ENCODE results near the gene PDZK1.
"Not testable (repeated sequence)": the region's sequence is repeated elsewhere in the genome, so short reads cannot be mapped to it uniquely, and the experiment has no call there.

The PDZK1 gene

DNA sequence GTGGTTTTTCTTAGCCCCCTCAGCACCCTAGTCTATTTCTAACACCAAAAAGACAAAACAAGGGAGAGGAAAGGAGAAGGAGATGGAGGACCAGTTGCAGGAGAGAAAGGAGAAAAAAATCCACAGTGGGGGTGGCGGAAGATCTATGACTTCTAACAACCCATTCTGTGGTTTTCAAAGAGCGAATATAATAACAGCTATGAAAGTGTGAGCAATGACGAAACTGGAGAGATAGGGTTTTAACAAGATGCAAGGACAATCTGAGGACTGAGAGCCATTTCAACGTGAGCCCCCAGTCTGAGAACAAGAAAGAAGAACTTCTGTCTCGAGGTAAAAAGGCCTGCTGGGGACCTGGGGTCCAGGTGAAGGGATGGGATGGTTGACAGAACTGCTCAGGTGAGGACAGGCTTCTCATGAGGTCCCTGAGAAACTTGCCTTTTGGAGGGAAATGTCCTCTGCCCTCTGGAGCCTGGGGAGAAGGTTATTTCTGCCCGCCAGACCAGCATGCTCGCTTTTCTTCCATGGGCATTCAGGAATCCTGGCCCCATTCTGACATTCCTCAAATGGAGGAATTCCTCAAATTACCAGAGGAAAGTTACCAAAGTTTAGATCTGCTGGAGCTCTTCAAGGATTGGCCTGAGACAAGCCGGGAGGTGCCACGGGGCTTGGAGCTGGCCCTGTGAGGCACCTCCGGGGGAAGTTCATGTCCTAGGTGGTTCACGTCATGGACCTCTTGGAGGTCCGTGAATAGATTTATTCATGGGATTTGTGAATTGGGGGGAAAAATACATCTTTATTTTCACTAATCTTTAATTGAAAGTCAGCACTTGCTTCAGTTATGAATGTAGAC lies 12.3 kb upstream of the PDZK1 start, which contains the start of gene CD160:
Gene CD160 (plus strand): TSS at position 270 of the 850 bp plus-strand sequence. CDS start 8,829 bp downstream, outside the sequence.
- ATAC-seq = no peak
- TF ChIP-seq ZNF565 (CRISPR knock-in tag; conservative IDR thresholded peaks at IDR 0.05; ENCODE audit: low read depth) (no peak), ESRRG (CRISPR knock-in tag; IDR thresholded peaks at IDR 0.05) (no peak), RARB (CRISPR knock-in tag; IDR thresholded peaks at IDR 0.05) (no peak), ISL1 (CRISPR knock-in tag; IDR thresholded peaks at IDR 0.05) (no peak), ARNTL (CRISPR knock-in tag; IDR thresholded peaks at IDR 0.05; ENCODE audit: borderline replicate concordance, low read depth) (no peak), OSR1 (CRISPR knock-in tag; IDR thresholded peaks at IDR 0.05) (no peak), GLIS3 (CRISPR knock-in tag; IDR thresholded peaks at IDR 0.05) (no peak), SNAI2 (CRISPR knock-in tag; IDR thresholded peaks at IDR 0.05) (no peak), ZNF70 (CRISPR knock-in tag; IDR thresholded peaks at IDR 0.05) (no peak), TCF4 (CRISPR knock-in tag; IDR thresholded peaks at IDR 0.05; ENCODE audit: borderline replicate concordance) (no peak)
- TF ChIP-seq, protein P1, sequence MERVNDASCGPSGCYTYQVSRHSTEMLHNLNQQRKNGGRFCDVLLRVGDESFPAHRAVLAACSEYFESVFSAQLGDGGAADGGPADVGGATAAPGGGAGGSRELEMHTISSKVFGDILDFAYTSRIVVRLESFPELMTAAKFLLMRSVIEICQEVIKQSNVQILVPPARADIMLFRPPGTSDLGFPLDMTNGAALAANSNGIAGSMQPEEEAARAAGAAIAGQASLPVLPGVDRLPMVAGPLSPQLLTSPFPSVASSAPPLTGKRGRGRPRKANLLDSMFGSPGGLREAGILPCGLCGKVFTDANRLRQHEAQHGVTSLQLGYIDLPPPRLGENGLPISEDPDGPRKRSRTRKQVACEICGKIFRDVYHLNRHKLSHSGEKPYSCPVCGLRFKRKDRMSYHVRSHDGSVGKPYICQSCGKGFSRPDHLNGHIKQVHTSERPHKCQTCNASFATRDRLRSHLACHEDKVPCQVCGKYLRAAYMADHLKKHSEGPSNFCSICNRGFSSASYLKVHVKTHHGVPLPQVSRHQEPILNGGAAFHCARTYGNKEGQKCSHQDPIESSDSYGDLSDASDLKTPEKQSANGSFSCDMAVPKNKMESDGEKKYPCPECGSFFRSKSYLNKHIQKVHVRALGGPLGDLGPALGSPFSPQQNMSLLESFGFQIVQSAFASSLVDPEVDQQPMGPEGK (CRISPR knock-in tag; IDR thresholded peaks at IDR 0.05; ENCODE audit: borderline replicate concordance) = no peak
- TF ChIP-seq, protein P2, sequence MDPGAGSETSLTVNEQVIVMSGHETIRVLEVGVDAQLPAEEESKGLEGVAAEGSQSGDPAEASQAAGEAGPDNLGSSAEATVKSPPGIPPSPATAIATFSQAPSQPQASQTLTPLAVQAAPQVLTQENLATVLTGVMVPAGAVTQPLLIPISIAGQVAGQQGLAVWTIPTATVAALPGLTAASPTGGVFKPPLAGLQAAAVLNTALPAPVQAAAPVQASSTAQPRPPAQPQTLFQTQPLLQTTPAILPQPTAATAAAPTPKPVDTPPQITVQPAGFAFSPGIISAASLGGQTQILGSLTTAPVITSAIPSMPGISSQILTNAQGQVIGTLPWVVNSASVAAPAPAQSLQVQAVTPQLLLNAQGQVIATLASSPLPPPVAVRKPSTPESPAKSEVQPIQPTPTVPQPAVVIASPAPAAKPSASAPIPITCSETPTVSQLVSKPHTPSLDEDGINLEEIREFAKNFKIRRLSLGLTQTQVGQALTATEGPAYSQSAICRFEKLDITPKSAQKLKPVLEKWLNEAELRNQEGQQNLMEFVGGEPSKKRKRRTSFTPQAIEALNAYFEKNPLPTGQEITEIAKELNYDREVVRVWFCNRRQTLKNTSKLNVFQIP (CRISPR knock-in tag; IDR thresholded peaks at IDR 0.05; ENCODE audit: borderline replicate concordance, low read depth) = no peak

DNA sequence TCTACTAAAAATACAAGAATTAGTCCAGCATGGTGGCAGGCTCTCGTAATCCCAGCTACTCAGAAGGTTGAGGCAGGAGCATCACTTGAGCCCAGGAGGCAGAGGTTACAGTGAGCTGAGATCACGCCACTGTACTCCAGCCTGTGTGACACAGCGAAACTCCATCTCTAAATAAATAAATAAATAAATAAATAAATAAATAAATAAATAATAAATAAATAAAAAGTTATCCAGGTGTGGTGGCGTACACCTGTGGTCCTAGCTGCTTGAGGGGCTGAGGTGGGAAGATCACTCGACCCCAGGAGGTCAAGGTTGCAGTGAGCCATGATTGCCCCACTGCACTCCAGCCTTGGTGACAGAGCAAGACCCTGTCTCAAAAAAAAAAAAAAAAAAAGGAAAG lies 11.3 kb upstream of the PDZK1 start:
- not testable (repeated sequence) for ATAC-seq

DNA sequence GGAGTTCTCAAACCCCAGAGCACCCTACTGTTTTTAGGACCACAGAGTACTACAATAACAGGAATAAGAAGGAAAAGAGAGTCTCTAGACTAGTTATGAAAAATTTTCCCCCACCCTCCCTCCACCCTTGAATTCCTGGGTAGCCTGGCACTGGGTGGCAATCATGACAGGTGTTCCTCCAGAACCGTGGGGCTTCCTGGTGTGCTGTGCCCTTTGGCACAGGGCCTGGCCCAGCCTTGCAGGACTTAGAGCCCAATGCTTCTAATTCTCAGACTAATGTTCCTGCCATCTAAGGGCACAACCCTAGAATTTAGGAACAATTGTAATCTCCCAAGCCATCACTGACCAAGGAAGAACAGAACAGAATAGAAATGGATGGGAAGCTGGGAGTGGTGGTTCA lies 10.7 kb upstream of the PDZK1 start:
- TF ChIP-seq RARB (CRISPR knock-in tag; IDR thresholded peaks at IDR 0.05) (no peak), ZFP3 (CRISPR knock-in tag; IDR thresholded peaks at IDR 0.05) (no peak), ZC3H10 (CRISPR knock-in tag; IDR thresholded peaks at IDR 0.05) (no peak), ZFP30 (CRISPR knock-in tag; IDR thresholded peaks at IDR 0.05) (no peak), ESRRG (CRISPR knock-in tag; IDR thresholded peaks at IDR 0.05) (no peak), SNAI2 (CRISPR knock-in tag; IDR thresholded peaks at IDR 0.05) (no peak), PPARA (CRISPR knock-in tag; IDR thresholded peaks at IDR 0.05; ENCODE audit: borderline replicate concordance) (no peak), TOX (CRISPR knock-in tag; IDR thresholded peaks at IDR 0.05; ENCODE audit: borderline replicate concordance) (no peak), CSDC2 (CRISPR knock-in tag; IDR thresholded peaks at IDR 0.05) (no peak), ISL1 (CRISPR knock-in tag; IDR thresholded peaks at IDR 0.05) (no peak), BACH2 (CRISPR knock-in tag; IDR thresholded peaks at IDR 0.05; ENCODE audit: borderline replicate concordance) (no peak), ZNF8 (CRISPR knock-in tag; IDR thresholded peaks at IDR 0.05) (no peak), ZNF565 (CRISPR knock-in tag; conservative IDR thresholded peaks at IDR 0.05; ENCODE audit: low read depth) (no peak), OSR1 (CRISPR knock-in tag; IDR thresholded peaks at IDR 0.05) (no peak)
- TF ChIP-seq, protein P3, sequence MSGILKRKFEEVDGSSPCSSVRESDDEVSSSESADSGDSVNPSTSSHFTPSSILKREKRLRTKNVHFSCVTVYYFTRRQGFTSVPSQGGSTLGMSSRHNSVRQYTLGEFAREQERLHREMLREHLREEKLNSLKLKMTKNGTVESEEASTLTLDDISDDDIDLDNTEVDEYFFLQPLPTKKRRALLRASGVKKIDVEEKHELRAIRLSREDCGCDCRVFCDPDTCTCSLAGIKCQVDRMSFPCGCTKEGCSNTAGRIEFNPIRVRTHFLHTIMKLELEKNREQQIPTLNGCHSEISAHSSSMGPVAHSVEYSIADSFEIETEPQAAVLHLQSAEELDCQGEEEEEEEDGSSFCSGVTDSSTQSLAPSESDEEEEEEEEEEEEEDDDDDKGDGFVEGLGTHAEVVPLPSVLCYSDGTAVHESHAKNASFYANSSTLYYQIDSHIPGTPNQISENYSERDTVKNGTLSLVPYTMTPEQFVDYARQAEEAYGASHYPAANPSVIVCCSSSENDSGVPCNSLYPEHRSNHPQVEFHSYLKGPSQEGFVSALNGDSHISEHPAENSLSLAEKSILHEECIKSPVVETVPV (CRISPR knock-in tag; IDR thresholded peaks at IDR 0.05) = no peak
- TF ChIP-seq, protein P4, sequence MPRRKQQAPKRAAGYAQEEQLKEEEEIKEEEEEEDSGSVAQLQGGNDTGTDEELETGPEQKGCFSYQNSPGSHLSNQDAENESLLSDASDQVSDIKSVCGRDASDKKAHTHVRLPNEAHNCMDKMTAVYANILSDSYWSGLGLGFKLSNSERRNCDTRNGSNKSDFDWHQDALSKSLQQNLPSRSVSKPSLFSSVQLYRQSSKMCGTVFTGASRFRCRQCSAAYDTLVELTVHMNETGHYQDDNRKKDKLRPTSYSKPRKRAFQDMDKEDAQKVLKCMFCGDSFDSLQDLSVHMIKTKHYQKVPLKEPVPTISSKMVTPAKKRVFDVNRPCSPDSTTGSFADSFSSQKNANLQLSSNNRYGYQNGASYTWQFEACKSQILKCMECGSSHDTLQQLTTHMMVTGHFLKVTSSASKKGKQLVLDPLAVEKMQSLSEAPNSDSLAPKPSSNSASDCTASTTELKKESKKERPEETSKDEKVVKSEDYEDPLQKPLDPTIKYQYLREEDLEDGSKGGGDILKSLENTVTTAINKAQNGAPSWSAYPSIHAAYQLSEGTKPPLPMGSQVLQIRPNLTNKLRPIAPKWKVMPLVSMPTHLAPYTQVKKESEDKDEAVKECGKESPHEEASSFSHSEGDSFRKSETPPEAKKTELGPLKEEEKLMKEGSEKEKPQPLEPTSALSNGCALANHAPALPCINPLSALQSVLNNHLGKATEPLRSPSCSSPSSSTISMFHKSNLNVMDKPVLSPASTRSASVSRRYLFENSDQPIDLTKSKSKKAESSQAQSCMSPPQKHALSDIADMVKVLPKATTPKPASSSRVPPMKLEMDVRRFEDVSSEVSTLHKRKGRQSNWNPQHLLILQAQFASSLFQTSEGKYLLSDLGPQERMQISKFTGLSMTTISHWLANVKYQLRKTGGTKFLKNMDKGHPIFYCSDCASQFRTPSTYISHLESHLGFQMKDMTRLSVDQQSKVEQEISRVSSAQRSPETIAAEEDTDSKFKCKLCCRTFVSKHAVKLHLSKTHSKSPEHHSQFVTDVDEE (CRISPR knock-in tag; IDR thresholded peaks at IDR 0.05) = no peak
- TF ChIP-seq, protein P2 (CRISPR knock-in tag; IDR thresholded peaks at IDR 0.05; ENCODE audit: borderline replicate concordance, low read depth) = no peak
- ATAC-seq = no peak
